HEK293T (cell line): ENCODE measurements around the gene U2AF2.

Experiments
- BHLHE40 ChIP-seq: fragments of 450-650 bp; IDR thresholded peaks from 2 replicates; pipeline ENCODE4 v1.6.1; 2016; ENCODE audit warnings: mild to moderate bottlenecking, moderate library complexity, borderline replicate concordance
- ELF4 ChIP-seq: fragments of 450-650 bp; IDR thresholded peaks from 2 replicates; pipeline ENCODE4 v1.6.1; 2017; ENCODE audit warnings: antibody characterized with exemption
- FOXA1 ChIP-seq: fragments of 450-650 bp; IDR thresholded peaks from 2 replicates; pipeline ENCODE4 v1.6.1; 2016; ENCODE audit warnings: mild to moderate bottlenecking
- FOXK2 ChIP-seq: fragments of 450-650 bp; IDR thresholded peaks from 2 replicates; pipeline ENCODE4 v1.6.1; 2016; ENCODE audit warnings: mild to moderate bottlenecking
- HDGF ChIP-seq: fragments of 450-650 bp; IDR thresholded peaks from 2 replicates; pipeline ENCODE4 v1.6.1; 2017; ENCODE audit warnings: antibody characterized with exemption, borderline replicate concordance
- SUZ12 ChIP-seq: fragments of 450-650 bp; IDR thresholded peaks from 2 replicates; pipeline ENCODE4 v1.6.1; 2016; ENCODE audit warnings: mild to moderate bottlenecking

GRCh38 chr19:55689411-55690108 is 34.7 kb downstream of the U2AF2 start:
- TF ChIP-seq FOXA1 (no peak), BHLHE40 (no peak), ELF4 (no peak), FOXK2 (no peak), HDGF (no peak), SUZ12 (no peak)
